GM19099 (cell line): ENCODE results near the gene PDE4B.

Experiments used
- POLR2A ChIP-seq: IDR thresholded peaks from 3 replicates; pipeline ENCODE4 v1.6.1; 2011; ENCODE audit warnings: low read depth; ENCODE audit not compliant: insufficient read length; ENCODE audit errors: extremely low read depth

The PDE4B gene

DNA sequence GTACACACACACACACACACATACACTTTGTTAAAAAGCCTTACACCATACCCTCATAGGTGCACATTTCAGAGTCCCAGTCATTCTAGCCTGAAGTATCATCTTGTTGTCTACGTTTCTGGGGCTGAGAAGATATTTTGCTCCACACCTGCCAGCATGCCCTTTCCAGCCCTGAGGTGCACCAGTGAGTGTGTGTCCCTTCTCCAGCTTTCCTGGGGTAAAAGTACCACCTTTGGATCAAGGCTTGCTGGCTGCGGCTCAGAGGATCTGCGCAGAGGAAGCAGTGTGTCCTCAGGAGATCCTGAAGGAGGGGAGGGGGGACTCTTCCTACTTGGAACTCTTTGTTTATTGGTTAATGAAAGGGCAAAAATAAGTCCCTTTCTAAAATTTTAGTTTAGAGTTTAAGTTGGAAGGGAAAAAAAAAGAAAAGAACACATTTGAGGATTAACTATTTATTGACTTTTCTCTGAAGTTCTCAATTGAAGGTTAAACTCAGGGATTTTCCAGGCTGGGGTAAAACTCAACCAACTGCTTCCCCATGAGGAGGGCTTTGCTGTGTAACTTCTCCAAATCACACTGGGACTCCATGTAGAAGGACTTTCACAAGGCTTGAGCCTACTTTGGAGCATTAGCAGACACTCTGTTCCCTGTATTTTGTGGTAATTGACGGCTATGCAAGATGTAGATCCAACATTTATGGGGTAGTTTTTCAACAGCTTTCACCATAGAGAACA lies 540.9 kb downstream of the PDE4B start:
- TF ChIP-seq POLR2A, result peak; percentile 62

DNA sequence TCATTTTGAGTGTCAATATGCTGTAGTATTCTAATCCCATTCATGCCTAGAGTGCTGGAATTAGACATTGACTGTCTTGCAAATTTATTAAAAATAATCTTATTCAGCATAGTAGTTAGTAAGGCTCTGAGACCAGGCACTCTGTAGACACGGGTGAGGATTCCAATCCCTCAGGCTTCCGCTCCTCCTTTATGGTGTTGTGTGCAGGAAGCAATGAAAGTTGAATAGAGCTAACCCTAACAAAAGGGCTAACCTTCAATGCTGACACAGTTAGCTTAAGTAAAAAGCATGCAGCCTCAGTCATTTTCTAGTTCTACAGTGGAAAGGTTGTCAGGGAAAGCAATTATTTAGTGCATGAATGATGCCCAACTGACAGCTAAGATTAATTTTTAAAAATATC lies 541.6 kb downstream of the PDE4B start:
- no peak for TF ChIP-seq POLR2A

DNA sequence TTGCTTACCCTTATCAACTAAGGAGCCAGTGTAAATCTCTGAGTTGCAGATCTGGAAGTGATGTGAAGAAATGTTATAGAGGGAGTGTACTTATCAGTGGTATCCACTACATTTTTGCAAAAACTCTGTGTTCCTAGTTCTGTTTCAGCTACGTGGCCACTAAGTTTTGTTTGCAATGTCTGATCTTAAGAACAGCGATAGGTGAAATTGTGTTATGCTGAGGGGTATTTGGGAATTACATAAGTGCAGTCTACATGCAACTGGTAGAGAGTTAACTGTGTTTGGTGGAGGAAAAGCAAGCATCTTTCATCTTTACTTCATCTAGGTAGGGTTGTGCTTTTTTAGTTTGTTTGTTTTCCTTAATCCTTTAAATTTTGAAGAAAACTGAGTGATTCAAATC lies 542.4 kb downstream of the PDE4B start:
- peak; percentile 30 for TF ChIP-seq POLR2A

DNA sequence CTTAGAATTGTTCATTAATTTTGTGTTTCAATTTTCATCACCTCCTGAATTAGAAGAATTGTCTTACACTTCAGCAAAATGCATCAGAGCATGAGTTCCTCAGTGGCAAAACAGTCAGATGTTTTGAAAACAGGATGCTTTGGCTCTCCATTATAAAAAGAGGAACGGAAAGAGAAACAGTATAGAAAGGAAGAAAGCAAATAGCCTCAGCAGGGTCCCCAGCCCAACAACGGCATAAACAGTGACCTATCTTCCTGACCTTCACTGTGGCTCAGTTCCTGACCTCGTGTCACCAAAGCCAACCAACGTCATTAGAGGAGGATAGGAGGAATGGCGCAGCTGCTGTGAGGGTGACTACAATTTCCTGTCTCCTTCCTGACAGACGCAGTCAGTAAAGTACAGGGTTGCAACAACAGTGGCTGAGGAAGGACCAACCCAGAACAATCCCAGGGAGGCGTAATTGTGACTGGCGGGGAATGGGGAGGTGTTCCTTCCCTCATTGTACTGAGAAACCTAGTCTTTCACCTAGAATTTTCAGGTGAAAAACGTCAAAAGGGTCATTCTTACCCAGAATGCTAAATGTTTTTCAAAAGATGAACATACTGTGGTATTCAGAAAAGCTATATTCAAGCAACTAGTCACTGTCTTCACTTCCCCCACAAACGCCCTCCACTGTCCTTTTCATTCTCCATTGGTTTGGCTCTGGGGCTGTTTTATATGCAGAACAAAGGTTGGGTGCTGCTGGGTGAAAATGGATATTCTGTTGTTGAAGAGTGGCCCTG lies 543.4 kb downstream of the PDE4B start:
- TF ChIP-seq POLR2A, result peak; percentile 60

DNA sequence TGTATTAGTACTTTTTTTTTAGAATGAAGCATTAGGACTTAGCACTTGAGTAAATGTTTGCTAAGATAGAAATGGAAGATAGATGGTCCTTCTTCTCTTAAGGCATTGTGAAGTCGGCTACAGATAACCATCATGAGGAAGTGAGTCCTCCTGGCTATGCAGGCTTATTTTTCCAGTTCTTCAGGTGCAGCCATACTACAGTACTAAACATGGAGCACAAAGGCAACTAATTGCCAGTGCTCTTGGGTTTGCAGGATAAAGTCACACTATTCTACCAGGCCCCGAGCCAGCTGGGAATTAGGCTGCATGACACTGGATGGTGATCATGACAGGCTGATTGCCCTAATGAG lies 543.9 kb downstream of the PDE4B start:
- TF ChIP-seq POLR2A, result no peak

DNA sequence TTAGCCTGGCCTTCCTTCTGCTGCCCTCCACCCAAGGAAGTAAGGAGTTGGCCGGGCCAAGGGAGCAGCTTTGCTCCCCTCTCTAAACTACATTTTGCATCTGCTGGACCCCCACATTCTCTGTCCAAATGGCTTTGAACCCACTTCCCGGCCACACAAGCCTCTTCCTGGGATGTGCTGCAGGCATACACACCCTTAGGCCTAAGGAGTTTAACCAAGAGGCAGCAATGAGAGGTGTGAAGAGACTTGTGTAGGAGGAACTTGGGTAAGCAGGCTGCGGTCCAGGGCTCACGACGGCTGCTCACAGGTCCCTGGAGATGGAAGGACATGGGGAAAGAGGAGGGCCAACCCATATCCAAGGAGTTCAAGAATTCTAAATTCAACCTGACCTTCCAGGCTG lies 544.6 kb downstream of the PDE4B start:
- TF ChIP-seq POLR2A, result no peak

DNA sequence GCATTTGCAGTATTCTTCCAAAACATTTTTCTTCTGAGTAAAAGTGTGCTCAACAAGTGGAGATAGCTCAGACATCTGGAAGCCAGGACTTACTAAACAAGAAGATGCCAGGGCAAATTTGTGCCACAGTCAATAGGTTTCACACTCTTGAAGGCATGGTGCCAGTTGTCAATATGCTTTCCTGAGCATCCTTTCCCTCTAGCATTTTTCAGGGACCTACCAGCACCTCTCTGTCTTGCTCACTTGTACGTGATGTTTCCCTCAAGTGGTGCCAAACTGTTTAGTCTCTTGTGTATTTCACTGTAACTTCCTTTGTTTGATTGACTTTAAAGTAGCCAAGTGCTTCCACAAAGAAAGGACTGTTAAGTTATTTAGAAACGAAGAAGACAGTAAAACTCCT lies 547.2 kb downstream of the PDE4B start:
- no peak for TF ChIP-seq POLR2A

DNA sequence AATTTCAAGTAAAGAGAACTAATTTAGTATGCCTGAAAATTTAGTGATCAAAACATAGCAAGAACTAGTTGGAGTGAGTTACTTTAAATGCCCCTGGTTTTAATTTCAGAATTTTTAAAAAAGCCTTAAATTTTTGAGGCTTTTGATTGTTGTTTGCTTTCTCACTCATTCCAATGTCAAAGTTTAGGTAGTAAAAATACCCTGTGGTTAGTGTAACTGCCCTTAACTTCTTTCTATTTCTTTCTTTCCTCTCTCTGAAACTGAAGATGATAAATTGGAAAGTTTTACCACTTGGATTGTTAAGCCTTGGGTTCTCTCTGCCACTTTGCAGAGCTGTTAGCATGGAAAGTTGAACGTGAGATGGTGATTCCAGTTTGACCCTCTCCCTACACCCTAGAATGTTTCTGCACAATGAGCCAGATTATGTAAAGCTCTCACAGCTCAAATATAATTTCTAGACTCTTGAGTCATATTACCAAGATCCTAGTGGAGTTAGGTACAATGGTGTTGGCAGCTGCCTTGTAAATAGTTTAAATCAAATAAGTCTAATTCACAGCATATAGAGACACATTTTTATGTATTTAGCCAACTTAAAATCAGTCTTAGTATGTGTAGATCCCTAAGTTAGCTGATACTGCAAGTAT lies 548.9 kb downstream of the PDE4B start:
- TF ChIP-seq POLR2A, result no peak

DNA sequence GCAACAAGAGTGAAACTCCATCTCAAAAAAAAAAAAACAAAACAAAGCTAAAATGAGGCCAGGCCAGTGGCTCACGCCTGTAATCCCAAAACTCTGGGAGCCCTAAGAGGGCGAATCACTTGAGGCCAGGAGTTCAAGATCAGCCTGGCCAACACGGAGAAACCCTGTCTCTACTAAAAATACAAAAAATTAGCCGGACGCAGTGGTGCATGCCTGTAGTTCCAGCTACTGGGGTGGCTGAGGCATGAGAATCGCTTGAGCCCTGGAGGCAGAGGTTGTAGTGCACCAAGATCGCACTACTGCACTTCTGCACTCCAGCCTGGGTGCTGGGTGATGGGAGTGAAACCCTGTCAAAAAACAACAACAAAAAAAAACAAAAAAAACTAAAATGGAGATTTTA lies 550.0 kb downstream of the PDE4B start:
- no peak for TF ChIP-seq POLR2A

DNA sequence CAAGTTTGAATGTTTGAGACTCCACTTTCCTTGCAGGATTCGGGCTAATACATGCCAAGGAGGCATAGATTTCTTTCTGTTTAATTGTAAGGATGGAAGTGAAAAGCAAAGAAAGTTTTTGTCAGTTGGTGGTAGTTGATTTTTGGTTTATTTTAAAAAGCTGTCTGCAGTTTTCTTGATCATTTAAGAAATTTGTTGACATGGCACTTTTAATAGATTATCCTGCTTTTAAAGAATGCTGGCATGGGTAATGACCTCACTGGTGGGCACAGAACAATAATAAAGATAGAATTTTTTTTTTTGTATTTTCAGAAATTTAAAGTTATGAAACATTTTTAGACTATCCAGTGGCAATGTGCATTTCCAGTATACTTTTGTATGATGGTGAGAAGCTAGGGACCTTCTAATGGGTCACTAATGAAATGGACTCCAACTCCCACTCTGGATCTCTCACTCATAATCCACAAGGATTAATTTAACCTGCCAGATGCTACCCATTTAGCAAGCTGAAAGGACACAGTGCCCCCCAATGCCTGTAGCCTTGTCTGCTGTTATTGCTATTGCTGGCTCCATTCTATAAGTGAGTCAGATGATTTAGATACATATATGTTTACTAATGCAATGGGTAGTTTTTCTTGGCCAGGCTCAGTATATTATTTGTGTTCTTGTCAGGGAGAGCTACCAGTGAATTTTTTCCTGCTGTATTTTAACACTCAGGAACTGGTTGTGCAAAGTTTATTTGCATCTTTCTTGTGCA lies 551.1 kb downstream of the PDE4B start:
- TF ChIP-seq POLR2A, result no peak

DNA sequence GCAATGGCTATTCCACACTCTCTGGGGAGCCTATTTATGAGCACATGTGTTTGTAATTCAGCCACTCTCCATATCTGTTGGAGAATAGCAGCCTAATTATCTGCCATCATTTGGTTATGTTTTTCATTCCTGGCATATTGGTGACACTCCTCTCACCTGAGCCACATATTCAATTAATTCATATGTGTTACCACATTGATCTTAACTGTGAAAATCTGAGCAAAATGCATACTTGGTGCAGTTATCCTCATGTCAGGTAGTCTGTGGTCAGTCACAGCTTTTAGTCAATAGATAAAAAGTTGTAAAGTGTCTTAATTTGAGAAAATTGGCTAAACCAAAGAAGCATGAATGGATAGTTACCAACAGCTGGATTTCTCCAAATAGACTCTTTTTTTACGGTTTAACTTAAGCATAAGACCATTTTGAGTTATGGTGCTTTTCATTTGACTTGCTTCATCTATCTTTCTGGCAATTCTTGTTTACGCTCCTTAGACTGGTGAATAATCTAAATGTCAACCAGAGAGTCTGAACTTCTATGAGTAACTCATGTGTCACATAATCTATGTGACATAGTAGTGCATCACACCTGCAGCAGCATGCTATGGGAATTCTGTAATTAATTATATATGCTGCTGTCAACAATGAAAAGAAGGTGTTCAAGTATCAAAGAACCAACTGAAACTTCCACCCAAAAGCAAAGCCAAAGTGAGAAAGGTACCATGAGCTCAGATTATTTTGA lies 553.5 kb downstream of the PDE4B start:
- no peak for TF ChIP-seq POLR2A

DNA sequence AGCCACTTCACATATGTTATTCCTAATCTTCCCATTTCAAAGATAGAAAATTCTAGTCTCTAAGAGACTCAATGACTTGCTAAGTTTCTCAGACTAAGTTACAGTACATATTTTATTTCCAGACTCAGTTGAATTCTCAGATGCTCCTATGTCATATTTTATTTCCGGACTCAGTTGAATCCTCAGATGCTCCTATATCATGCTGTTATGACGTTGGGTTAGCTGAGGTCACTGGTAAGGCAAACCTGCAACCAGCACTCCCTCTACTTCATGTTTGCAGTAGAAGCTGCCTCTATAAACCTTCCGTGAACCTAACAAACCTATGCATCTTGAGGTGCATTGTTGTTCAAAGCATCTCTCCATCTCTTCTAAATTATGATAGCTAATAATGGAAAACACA lies 554.2 kb downstream of the PDE4B start:
- TF ChIP-seq POLR2A, result no peak

DNA sequence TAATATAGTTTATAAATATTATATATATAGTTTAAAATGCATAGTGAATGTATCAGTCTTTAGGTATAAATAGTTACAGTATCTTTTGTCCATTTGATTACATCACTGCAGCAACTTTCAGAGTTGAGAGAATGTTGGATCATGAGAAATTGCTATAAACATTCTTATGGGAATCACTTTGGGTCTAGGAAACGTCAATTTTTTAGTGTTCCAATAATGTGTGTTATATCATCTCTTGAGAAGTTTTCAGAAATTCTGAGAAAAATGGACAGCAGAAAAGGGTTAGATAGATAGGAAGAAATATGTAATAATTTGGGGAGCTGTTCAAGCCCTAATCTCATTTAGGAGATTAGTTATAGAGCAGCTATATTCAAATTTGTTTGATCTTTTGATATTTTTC lies 556.1 kb downstream of the PDE4B start:
- no peak for TF ChIP-seq POLR2A

DNA sequence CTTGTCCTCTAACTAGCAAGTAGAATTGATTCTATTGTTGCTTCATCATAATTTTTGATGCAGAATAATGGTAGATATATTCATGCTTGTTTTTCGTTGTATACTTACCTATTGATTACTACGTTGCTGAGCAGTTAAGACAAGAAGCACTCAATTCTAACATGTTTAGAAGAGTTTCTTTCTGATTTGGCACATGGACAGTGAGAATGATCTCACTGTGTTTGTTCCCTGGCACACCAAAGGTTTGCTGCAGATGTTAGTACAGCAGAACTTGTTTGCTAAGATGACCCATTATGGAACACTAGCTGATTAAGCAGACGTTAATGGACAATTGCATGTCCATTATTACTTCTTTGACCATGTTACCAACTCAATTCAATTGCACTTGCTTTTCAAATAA lies 556.5 kb downstream of the PDE4B start:
- TF ChIP-seq POLR2A, result no peak
